ENCODE results near the gene RALGAPA1. TPM values are rescaled to one million over a fixed set of nuclear protein-coding genes. Genes with fewer than 3 reads are reported as not detected.
"Not testable (repeated sequence)": the region's sequence is repeated elsewhere in the genome, so short reads cannot be mapped to it uniquely, and the experiment has no call there.

RALGAPA1 gene
- polyA plus RNA-seq, 3 donors: 35.7 to 63.9 (median 43.4) TPM

- DNase-seq (ENCODE audit: extremely low read depth in 1 of 11, low read depth in 9 of 11, low spot score in 4 of 11): peak; percentile 91 to 99 (median 97)
These were observed 17.3 kb upstream of the RALGAPA1 start, which contains the start of gene BRMS1L for GRCh38 chr14:35826218-35826951. Gene BRMS1L, plus strand, starts transcription at chr14:35826338. Its CDS starts 179 bp downstream, at chr14:35826517.

GRCh38 chr14:35825968-35826217, 16.8 kb upstream of the RALGAPA1 start:
- DNase-seq (ENCODE audit: extremely low read depth in 1 of 11, low read depth in 9 of 11, low spot score in 4 of 11): no peak

GRCh38 chr14:35824446-35825165, 15.5 kb upstream of the RALGAPA1 start:
- DNase-seq (ENCODE audit: extremely low read depth in 1 of 11, low read depth in 9 of 11, low spot score in 4 of 11): not testable (repeated sequence)

GRCh38 chr14:35822501-35822900, 13.4 kb upstream of the RALGAPA1 start:
- no peak for DNase-seq (ENCODE audit: extremely low read depth in 1 of 11, low read depth in 9 of 11, low spot score in 4 of 11)

GRCh38 chr14:35821564-35822411, 12.7 kb upstream of the RALGAPA1 start:
- DNase-seq (ENCODE audit: extremely low read depth in 1 of 11, low read depth in 9 of 11, low spot score in 4 of 11): peak in 1 of 11 donors; percentile 15

GRCh38 chr14:35819591-35820540, 10.8 kb upstream of the RALGAPA1 start:
- DNase-seq (ENCODE audit: extremely low read depth in 1 of 11, low read depth in 9 of 11, low spot score in 4 of 11): no peak

- DNase-seq (ENCODE audit: extremely low read depth in 1 of 11, low read depth in 9 of 11, low spot score in 4 of 11): peak in 4 of 11 donors; percentile 18 to 56 (median 24)
These were observed 9.4 kb upstream of the RALGAPA1 start for GRCh38 chr14:35818346-35819115.

- peak in 3 of 11 donors; percentile 11 to 48 (median 25) for DNase-seq (ENCODE audit: extremely low read depth in 1 of 11, low read depth in 9 of 11, low spot score in 4 of 11)
These were observed 5.4 kb upstream of the RALGAPA1 start for GRCh38 chr14:35814371-35815005.

GRCh38 chr14:35810963-35811362, 1.9 kb upstream of the RALGAPA1 start:
- DNase-seq (ENCODE audit: extremely low read depth in 1 of 11, low read depth in 9 of 11, low spot score in 4 of 11): no peak

- no peak for DNase-seq (ENCODE audit: extremely low read depth in 1 of 11, low read depth in 9 of 11, low spot score in 4 of 11)
These were observed 502 bp upstream of the RALGAPA1 start for GRCh38 chr14:35809597-35809996.

- peak in 3 of 11 donors; percentile 11 to 27 (median 21) for DNase-seq (ENCODE audit: extremely low read depth in 1 of 11, low read depth in 9 of 11, low spot score in 4 of 11)
These were observed 938 bp downstream of the RALGAPA1 start for GRCh38 chr14:35808076-35808637.

- no peak for DNase-seq (ENCODE audit: extremely low read depth in 1 of 11, low read depth in 9 of 11, low spot score in 4 of 11)
These were observed 1.7 kb downstream of the RALGAPA1 start for GRCh38 chr14:35807131-35807961.

GRCh38 chr14:35806006-35806907, 2.8 kb downstream of the RALGAPA1 start:
- DNase-seq (ENCODE audit: extremely low read depth in 1 of 11, low read depth in 9 of 11, low spot score in 4 of 11): no peak

GRCh38 chr14:35797796-35798195, 11.3 kb downstream of the RALGAPA1 start:
- DNase-seq (ENCODE audit: extremely low read depth in 1 of 11, low read depth in 9 of 11, low spot score in 4 of 11): no peak

GRCh38 chr14:35789651-35790050, 19.4 kb downstream of the RALGAPA1 start:
- no peak for DNase-seq (ENCODE audit: extremely low read depth in 1 of 11, low read depth in 9 of 11, low spot score in 4 of 11)
